ENCODE measurements around the gene H2AZ1. TPM values are rescaled to one million over a fixed set of nuclear protein-coding genes. Genes with fewer than 3 reads are reported as not detected.
"Not testable (repeated sequence)": the region's sequence is repeated elsewhere in the genome, so short reads cannot be mapped to it uniquely, and the experiment has no call there.

H2AZ1 gene
- polyA plus RNA-seq, 1 donor from 2014 or later, result 571 TPM

GRCh38 chr4:99961711-99962110 lies 11.6 kb upstream of the H2AZ1 start:
- Histone ChIP-seq H3K9me2 (ENCODE audit: insufficient read depth, low read length) (no peaks in the 10 kb centered on the region), H3K36me3 (ENCODE audit: insufficient read depth, low read length) (no peaks in the 10 kb centered on the region), H3K27ac (ENCODE audit: low read length) (no peak overlapping the region), H3K79me2 (replicated peaks; ENCODE audit: insufficient read depth, low read length) (no peaks in the 10 kb centered on the region), H2AFZ (ENCODE audit: low read depth, low read length) (no peak overlapping the region), H4K20me1 (ENCODE audit: insufficient read depth) (no peaks in the 10 kb centered on the region), H3K9me3 (ENCODE audit: low read length) (no peaks in the 10 kb centered on the region), H3K9ac (ENCODE audit: low read length) (no peak overlapping the region), H3F3A (ENCODE audit: insufficient read depth, low read length, poor library complexity, severe bottlenecking) (no peaks in the 10 kb centered on the region), H3K27me3 (ENCODE audit: insufficient read depth, low read depth, low read length) (no peaks in the 10 kb centered on the region), H3K4me2 (ENCODE audit: low read length) (no peak overlapping the region), H3K4me3 (ENCODE audit: low read length) (no peak overlapping the region)
- no peak for TF ChIP-seq SMC3 (conservative IDR thresholded peaks at IDR 0.05; ENCODE audit: poor library complexity)
- no peak for TF ChIP-seq MXI1 (conservative IDR thresholded peaks at IDR 0.05; ENCODE audit: poor library complexity, severe bottlenecking)
- TF ChIP-seq CTCF (IDR thresholded peaks at IDR 0.05; ENCODE audit: poor library complexity, severe bottlenecking), result no peak
- no peak for TF ChIP-seq TAF1 (IDR thresholded peaks at IDR 0.05; ENCODE audit: low read depth)
- no peak for TF ChIP-seq REST (IDR thresholded peaks at IDR 0.05; ENCODE audit: borderline replicate concordance)
- no peak for TF ChIP-seq EP300 (conservative IDR thresholded peaks at IDR 0.05; ENCODE audit: poor library complexity, severe bottlenecking)
- no peak for TF ChIP-seq POLR2AphosphoS5 (IDR thresholded peaks at IDR 0.05)
- TF ChIP-seq EZH2 (IDR thresholded peaks at IDR 0.05; ENCODE audit: borderline replicate concordance, insufficient read depth, low read length, poor library complexity, severe bottlenecking), result no peak
- TF ChIP-seq RAD21 (conservative IDR thresholded peaks at IDR 0.05), result no peak

- no peaks in the 10 kb centered on the region for H3F3A ChIP-seq (ENCODE audit: insufficient read depth, low read length, poor library complexity, severe bottlenecking)
- H3K9me3 ChIP-seq (ENCODE audit: low read length), result no peaks in the 10 kb centered on the region
- no peak overlapping the region for H3K4me2 ChIP-seq (ENCODE audit: low read length)
- H4K20me1 ChIP-seq (ENCODE audit: insufficient read depth), result no peaks in the 10 kb centered on the region
- no peak overlapping the region for H3K4me3 ChIP-seq (ENCODE audit: low read length)
- H3K27ac ChIP-seq (ENCODE audit: low read length), result no peak overlapping the region
- no peak overlapping the region for H3K9ac ChIP-seq (ENCODE audit: low read length)
- H3K36me3 ChIP-seq (ENCODE audit: insufficient read depth, low read length), result no peaks in the 10 kb centered on the region
- TF ChIP-seq TAF1 (IDR thresholded peaks at IDR 0.05; ENCODE audit: low read depth), result no peak
- no peak for TF ChIP-seq CTCF (IDR thresholded peaks at IDR 0.05; ENCODE audit: poor library complexity, severe bottlenecking)
- TF ChIP-seq SMC3 (conservative IDR thresholded peaks at IDR 0.05; ENCODE audit: poor library complexity), result no peak
- no peak for TF ChIP-seq EP300 (conservative IDR thresholded peaks at IDR 0.05; ENCODE audit: poor library complexity, severe bottlenecking)
- no peak for TF ChIP-seq RAD21 (conservative IDR thresholded peaks at IDR 0.05)
- TF ChIP-seq EZH2 (IDR thresholded peaks at IDR 0.05; ENCODE audit: borderline replicate concordance, insufficient read depth, low read length, poor library complexity, severe bottlenecking), result no peak
- TF ChIP-seq MXI1 (conservative IDR thresholded peaks at IDR 0.05; ENCODE audit: poor library complexity, severe bottlenecking), result no peak
- TF ChIP-seq POLR2AphosphoS5 (IDR thresholded peaks at IDR 0.05), result no peak
- no peak for TF ChIP-seq REST (IDR thresholded peaks at IDR 0.05; ENCODE audit: borderline replicate concordance)
- H3K27me3 ChIP-seq (ENCODE audit: insufficient read depth, low read depth, low read length), result no peaks in the 10 kb centered on the region
- H3K79me2 ChIP-seq (replicated peaks; ENCODE audit: insufficient read depth, low read length), result no peaks in the 10 kb centered on the region
- no peaks in the 10 kb centered on the region for H3K9me2 ChIP-seq (ENCODE audit: insufficient read depth, low read length)
- no peak overlapping the region for H2AFZ ChIP-seq (ENCODE audit: low read depth, low read length)
Measured at GRCh38 chr4:99960648-99961047, 10.6 kb upstream of the H2AZ1 start.

- H3K79me2 ChIP-seq (replicated peaks; ENCODE audit: insufficient read depth, low read length); H3K27me3 ChIP-seq (ENCODE audit: insufficient read depth, low read depth, low read length); H3K36me3 ChIP-seq (ENCODE audit: insufficient read depth, low read length); H2AFZ ChIP-seq (ENCODE audit: low read depth, low read length); H3K4me2 ChIP-seq (ENCODE audit: low read length); H3K9me2 ChIP-seq (ENCODE audit: insufficient read depth, low read length); H3K4me3 ChIP-seq (ENCODE audit: low read length); H3K27ac ChIP-seq (ENCODE audit: low read length); H3K9me3 ChIP-seq (ENCODE audit: low read length); H3F3A ChIP-seq (ENCODE audit: insufficient read depth, low read length, poor library complexity, severe bottlenecking); H3K9ac ChIP-seq (ENCODE audit: low read length); H4K20me1 ChIP-seq (ENCODE audit: insufficient read depth): not testable (repeated sequence)
Measured at GRCh38 chr4:99958207-99958606, 8.1 kb upstream of the H2AZ1 start.
